ENCODE data around the gene ITPKC. TPM values are rescaled to one million over a fixed set of nuclear protein-coding genes. Genes with fewer than 3 reads are reported as not detected.

The ITPKC gene
- polyA plus RNA-seq (2013), result 13.1 and 13.5 TPM in 2 replicates

- peak; percentile 97 to 99 for DNase-seq
- H3K27ac ChIP-seq (ENCODE audit: low read depth, low read length), result peak within 1 kb of the TSS; percentile 98
- H4K12ac ChIP-seq (ENCODE audit: low read depth, low read length), result peak within 1 kb of the TSS; percentile 73
- no peaks in the 10 kb centered on the region for H3K27me3 ChIP-seq (ENCODE audit: insufficient read depth, low read length)
- peak within 1 kb of the TSS; percentile 42 for H2AFZ ChIP-seq (ENCODE audit: insufficient read depth, low read length, poor library complexity)
- H3K4me3 ChIP-seq (ENCODE audit: low read depth, low read length), result peak within 1 kb of the TSS; percentile 73
- peaks cover 41% of the 10 kb centered on the region for H3K79me1 ChIP-seq (ENCODE audit: low read length)
- H3K9me3 ChIP-seq (ENCODE audit: insufficient read depth, low read depth, low read length), result no peaks in the 10 kb centered on the region
- H3K4me2 ChIP-seq (ENCODE audit: low read length), result peak within 1 kb of the TSS; percentile 82
- peak within 1 kb of the TSS; percentile 79 for H3K9ac ChIP-seq (ENCODE audit: low read length)
- H4K8ac ChIP-seq (ENCODE audit: low read depth, low read length), result peak within 1 kb of the TSS; percentile 78
- peak within 1 kb of the TSS; percentile 94 for H2BK5ac ChIP-seq (ENCODE audit: low read depth, low read length, poor library complexity)
- H2BK120ac ChIP-seq (ENCODE audit: insufficient read depth, low read length, poor library complexity), result peak within 1 kb of the TSS; percentile 91
- H3K4ac ChIP-seq (ENCODE audit: low read depth, low read length), result peak within 1 kb of the TSS; percentile 76
- peak within 1 kb of the TSS; percentile 46 for H3K18ac ChIP-seq (ENCODE audit: low read length)
- peak within 1 kb of the TSS; percentile 86 for H4K91ac ChIP-seq (ENCODE audit: low read depth, low read length)
- H3K4me1 ChIP-seq (ENCODE audit: control insufficient read depth in 1 of 2, insufficient read depth in 2 of 2, low read length in 2 of 2), result peaks cover 11 to 13% of the 10 kb centered on the region in 2 experiments
- peak within 1 kb of the TSS; percentile 88 for H3K14ac ChIP-seq (ENCODE audit: low read length)
- no peak within 1 kb of the TSS for H3K23ac ChIP-seq (ENCODE audit: low read length)
- H3K36me3 ChIP-seq (ENCODE audit: control insufficient read depth in 1 of 2, insufficient read depth in 2 of 2, low read length in 2 of 2), result peaks cover 4 to 11% of the 10 kb centered on the region in 2 experiments
- H3K79me2 ChIP-seq (ENCODE audit: control insufficient read depth, insufficient read depth, low read length, poor library complexity), result peaks cover 30% of the 10 kb centered on the region
- H2AK5ac ChIP-seq (ENCODE audit: low read length), result peak within 1 kb of the TSS; percentile 65
- no CpG with 5 or more reads among the region's 76 CpGs for WGBS (ENCODE audit: extremely low coverage, insufficient coverage, insufficient read length)
- H2BK12ac ChIP-seq (ENCODE audit: low read length), result peak within 1 kb of the TSS; percentile 83
Observed at GRCh38 chr19:40716482-40717324, at the start of gene ITPKC, which contains the start of gene COQ8B. ITPKC (plus strand) TSS chr19:40717112; CDS start chr19:40717136, 24 bp downstream. COQ8B (minus strand) TSS chr19:40716886; CDS start chr19:40714632, 2,254 bp downstream.

- DNase-seq, result no peak
- H3K9ac ChIP-seq (ENCODE audit: low read length), result no peak overlapping the region
- peaks cover 37 to 52% of the 10 kb centered on the region in 2 experiments for H3K36me3 ChIP-seq (ENCODE audit: control insufficient read depth in 1 of 2, insufficient read depth in 2 of 2, low read length in 2 of 2)
- H3K4me1 ChIP-seq (ENCODE audit: control insufficient read depth in 1 of 2, insufficient read depth in 2 of 2, low read length in 2 of 2), result peaks cover 6 to 7% of the 10 kb centered on the region in 2 experiments
- no peak overlapping the region for H2AK5ac ChIP-seq (ENCODE audit: low read length)
- no peak overlapping the region for H3K14ac ChIP-seq (ENCODE audit: low read length)
- no CpG with 5 or more reads among the region's 14 CpGs for WGBS (ENCODE audit: extremely low coverage, insufficient coverage, insufficient read length)
- no peak overlapping the region for H2BK120ac ChIP-seq (ENCODE audit: insufficient read depth, low read length, poor library complexity)
- H2BK12ac ChIP-seq (ENCODE audit: low read length), result no peak overlapping the region
- H3K79me1 ChIP-seq (ENCODE audit: low read length), result peaks cover 5% of the 10 kb centered on the region
- no peak overlapping the region for H3K4ac ChIP-seq (ENCODE audit: low read depth, low read length)
- no peaks in the 10 kb centered on the region for H3K79me2 ChIP-seq (ENCODE audit: control insufficient read depth, insufficient read depth, low read length, poor library complexity)
- no peak overlapping the region for H3K4me2 ChIP-seq (ENCODE audit: low read length)
- H2AFZ ChIP-seq (ENCODE audit: insufficient read depth, low read length, poor library complexity), result no peak overlapping the region
- no peaks in the 10 kb centered on the region for H3K27me3 ChIP-seq (ENCODE audit: insufficient read depth, low read length)
- no peak overlapping the region for H3K18ac ChIP-seq (ENCODE audit: low read length)
- no peak overlapping the region for H3K4me3 ChIP-seq (ENCODE audit: low read depth, low read length)
- H2BK5ac ChIP-seq (ENCODE audit: low read depth, low read length, poor library complexity), result no peak overlapping the region
- no peak overlapping the region for H4K12ac ChIP-seq (ENCODE audit: low read depth, low read length)
- H3K27ac ChIP-seq (ENCODE audit: low read depth, low read length), result no peak overlapping the region
- H3K9me3 ChIP-seq (ENCODE audit: insufficient read depth, low read depth, low read length), result peaks cover 5% of the 10 kb centered on the region
- H4K8ac ChIP-seq (ENCODE audit: low read depth, low read length), result no peak overlapping the region
- H3K23ac ChIP-seq (ENCODE audit: low read length), result no peak overlapping the region
- no peak overlapping the region for H4K91ac ChIP-seq (ENCODE audit: low read depth, low read length)
Observed at GRCh38 chr19:40667602-40668001, 49.3 kb upstream of the ITPKC start.

GRCh38 chr19:40668991-40669614 lies 47.8 kb upstream of the ITPKC start:
- no peaks in the 10 kb centered on the region for H3K27me3 ChIP-seq (ENCODE audit: insufficient read depth, low read length)
- peaks cover 3% of the 10 kb centered on the region for H3K9me3 ChIP-seq (ENCODE audit: insufficient read depth, low read depth, low read length)
- H3K36me3 ChIP-seq (ENCODE audit: control insufficient read depth in 1 of 2, insufficient read depth in 2 of 2, low read length in 2 of 2), result peaks cover 44 to 64% of the 10 kb centered on the region in 2 experiments
- H3K27ac ChIP-seq (ENCODE audit: low read depth, low read length), result no peak overlapping the region
- no peak overlapping the region for H4K8ac ChIP-seq (ENCODE audit: low read depth, low read length)
- H4K12ac ChIP-seq (ENCODE audit: low read depth, low read length), result no peak overlapping the region
- H3K79me2 ChIP-seq (ENCODE audit: control insufficient read depth, insufficient read depth, low read length, poor library complexity), result no peaks in the 10 kb centered on the region
- H3K23ac ChIP-seq (ENCODE audit: low read length), result no peak overlapping the region
- no peaks in the 10 kb centered on the region for H3K79me1 ChIP-seq (ENCODE audit: low read length)
- H2AFZ ChIP-seq (ENCODE audit: insufficient read depth, low read length, poor library complexity), result no peak overlapping the region
- no peak for DNase-seq
- no peak overlapping the region for H3K4me2 ChIP-seq (ENCODE audit: low read length)
- H3K4ac ChIP-seq (ENCODE audit: low read depth, low read length), result no peak overlapping the region
- no peak overlapping the region for H2BK120ac ChIP-seq (ENCODE audit: insufficient read depth, low read length, poor library complexity)
- no peak overlapping the region for H3K4me3 ChIP-seq (ENCODE audit: low read depth, low read length)
- no CpG with 5 or more reads among the region's 7 CpGs for WGBS (ENCODE audit: extremely low coverage, insufficient coverage, insufficient read length)
- no peak overlapping the region for H2BK5ac ChIP-seq (ENCODE audit: low read depth, low read length, poor library complexity)
- no peak overlapping the region for H2AK5ac ChIP-seq (ENCODE audit: low read length)
- H3K4me1 ChIP-seq (ENCODE audit: control insufficient read depth in 1 of 2, insufficient read depth in 2 of 2, low read length in 2 of 2), result no peaks in the 10 kb centered on the region
- no peak overlapping the region for H2BK12ac ChIP-seq (ENCODE audit: low read length)
- H3K14ac ChIP-seq (ENCODE audit: low read length), result no peak overlapping the region
- H4K91ac ChIP-seq (ENCODE audit: low read depth, low read length), result no peak overlapping the region
- H3K18ac ChIP-seq (ENCODE audit: low read length), result no peak overlapping the region
- no peak overlapping the region for H3K9ac ChIP-seq (ENCODE audit: low read length)

- Histone ChIP-seq H3K9ac (ENCODE audit: low read length) (no peak overlapping the region), H3K27ac (ENCODE audit: low read depth, low read length) (no peak overlapping the region), H2BK5ac (ENCODE audit: low read depth, low read length, poor library complexity) (no peak overlapping the region), H4K8ac (ENCODE audit: low read depth, low read length) (no peak overlapping the region), H2AFZ (ENCODE audit: insufficient read depth, low read length, poor library complexity) (no peak overlapping the region), H3K27me3 (ENCODE audit: insufficient read depth, low read length) (no peaks in the 10 kb centered on the region), H4K12ac (ENCODE audit: low read depth, low read length) (no peak overlapping the region), H2BK120ac (ENCODE audit: insufficient read depth, low read length, poor library complexity) (no peak overlapping the region), H3K79me1 (ENCODE audit: low read length) (no peaks in the 10 kb centered on the region), H3K14ac (ENCODE audit: low read length) (no peak overlapping the region), H3K4ac (ENCODE audit: low read depth, low read length) (no peak overlapping the region), H3K4me3 (ENCODE audit: low read depth, low read length) (no peak overlapping the region), H4K91ac (ENCODE audit: low read depth, low read length) (no peak overlapping the region), H3K4me2 (ENCODE audit: low read length) (no peak overlapping the region), H3K36me3 (ENCODE audit: control insufficient read depth in 1 of 2, insufficient read depth in 2 of 2, low read length in 2 of 2) (peaks cover 54 to 74% of the 10 kb centered on the region in 2 experiments), H3K9me3 (ENCODE audit: insufficient read depth, low read depth, low read length) (peaks cover 3% of the 10 kb centered on the region), H3K4me1 (ENCODE audit: control insufficient read depth in 1 of 2, insufficient read depth in 2 of 2, low read length in 2 of 2) (no peaks in the 10 kb centered on the region), H3K79me2 (ENCODE audit: control insufficient read depth, insufficient read depth, low read length, poor library complexity) (no peaks in the 10 kb centered on the region), H3K23ac (ENCODE audit: low read length) (no peak overlapping the region), H3K18ac (ENCODE audit: low read length) (no peak overlapping the region), H2AK5ac (ENCODE audit: low read length) (no peak overlapping the region), H2BK12ac (ENCODE audit: low read length) (no peak overlapping the region)
- no CpG with 5 or more reads among the region's 9 CpGs for WGBS (ENCODE audit: extremely low coverage, insufficient coverage, insufficient read length)
- DNase-seq, result peak; percentile 92 to 95
Observed at GRCh38 chr19:40671404-40671803, 45.5 kb upstream of the ITPKC start.
